ENCODE measurements around the gene ZNF785.
"Not testable (repeated sequence)": the region's sequence is repeated elsewhere in the genome, so short reads cannot be mapped to it uniquely, and the experiment has no call there.

DNA sequence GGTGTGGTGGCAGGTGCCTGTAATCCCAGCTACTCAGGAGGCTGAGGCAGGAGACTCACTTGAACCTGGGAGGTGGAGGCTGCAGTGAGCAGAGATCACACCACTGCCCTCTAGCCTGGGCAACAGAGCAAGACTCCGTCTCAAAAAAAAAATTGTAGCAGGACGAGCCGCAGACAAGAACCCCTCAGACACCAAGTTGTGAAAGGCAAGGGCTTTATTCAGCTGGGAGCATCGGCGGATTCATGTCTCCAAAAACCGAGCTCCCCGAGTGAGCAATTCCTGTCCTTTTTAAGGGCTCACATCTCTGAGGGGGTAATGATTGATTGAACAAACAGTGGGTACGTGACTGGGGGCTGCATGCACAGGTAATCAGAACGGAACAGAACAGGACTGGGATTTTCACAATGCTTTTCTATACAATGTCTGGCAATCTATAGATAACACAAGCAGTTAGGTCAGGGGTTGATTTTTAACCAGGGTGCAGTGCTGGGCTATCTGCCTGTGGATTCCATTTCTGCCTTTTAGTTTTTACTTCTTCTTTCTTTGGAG is 44.5 kb downstream of the ZNF785 start:
- TF ChIP-seq CTBP1 (IDR thresholded peaks at IDR 0.05; ENCODE audit: borderline replicate concordance); SUZ12 (IDR thresholded peaks at IDR 0.05); L3MBTL2 (conservative IDR thresholded peaks at IDR 0.05); ELF4 (IDR thresholded peaks at IDR 0.05); SP1 (IDR thresholded peaks at IDR 0.05); BHLHE40 (IDR thresholded peaks at IDR 0.05; ENCODE audit: borderline replicate concordance); TARDBP (IDR thresholded peaks at IDR 0.05); NFRKB (IDR thresholded peaks at IDR 0.05): not testable (repeated sequence)

Measured in HEK293T (cell line).